Hematopoietic multipotent progenitor cell treated with erythropoietin and hydrocortisone succinate and interleukin-3 and kit ligand, for 4 days (in vitro differentiated cells): ENCODE measurements around the gene B4GALT5.
A peak's percentile ranks its signal among the peaks of the same experiment; 100 is the strongest.
"Not testable (repeated sequence)": the region's sequence is repeated elsewhere in the genome, so short reads cannot be mapped to it uniquely, and the experiment has no call there.

ENCODE experiments used
- DNase-seq: peaks from one replicate; pipeline ENCODE4 v3.0.0-alpha.2; 2015

B4GALT5 gene

DNA sequence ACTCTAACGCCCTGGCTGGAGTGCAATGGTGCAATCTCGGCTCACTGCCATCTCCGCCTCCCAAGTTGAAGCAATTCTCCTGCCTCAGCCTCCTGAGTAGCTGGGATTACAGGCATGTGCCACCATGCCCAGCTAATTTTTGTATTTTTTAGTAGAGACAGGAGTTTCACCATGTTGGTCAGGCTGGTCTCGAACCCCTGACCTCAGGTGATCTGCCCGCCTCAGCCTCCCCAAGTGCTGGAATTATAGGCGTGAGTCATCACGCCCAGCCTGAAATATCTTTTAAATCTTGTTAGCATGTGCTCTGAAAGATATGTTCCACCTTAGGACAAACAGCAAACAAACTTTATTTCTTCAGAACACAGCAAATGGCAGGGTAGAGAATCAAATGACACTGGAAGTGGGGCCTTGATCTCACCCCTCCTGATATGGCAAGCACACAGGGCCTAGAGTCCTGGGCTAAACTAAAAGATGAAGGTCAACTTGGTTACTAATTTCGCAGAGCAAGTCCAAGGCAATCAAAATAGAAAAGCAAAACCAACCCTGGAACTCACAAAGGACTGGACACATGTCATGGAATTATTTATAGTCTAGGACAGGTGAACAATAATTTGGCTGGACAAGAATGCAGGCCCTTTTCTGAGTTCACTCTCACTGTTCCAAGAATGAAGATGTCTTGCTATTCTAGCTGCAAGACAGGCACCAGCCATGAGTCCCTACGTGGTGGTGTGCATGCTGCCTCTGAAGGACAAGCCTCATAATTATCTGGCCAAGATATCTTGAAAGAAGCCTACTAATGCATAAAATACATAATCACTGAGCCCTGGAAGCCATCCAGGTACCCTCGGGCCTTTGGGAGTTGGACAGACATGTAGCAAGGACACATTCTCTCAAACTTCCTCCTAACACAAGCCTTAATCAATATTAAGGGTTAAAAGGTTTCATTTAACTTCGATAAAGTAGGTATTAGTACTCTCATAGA, 35.6 kb downstream of the B4GALT5 start:
- no peak for DNase-seq

DNA sequence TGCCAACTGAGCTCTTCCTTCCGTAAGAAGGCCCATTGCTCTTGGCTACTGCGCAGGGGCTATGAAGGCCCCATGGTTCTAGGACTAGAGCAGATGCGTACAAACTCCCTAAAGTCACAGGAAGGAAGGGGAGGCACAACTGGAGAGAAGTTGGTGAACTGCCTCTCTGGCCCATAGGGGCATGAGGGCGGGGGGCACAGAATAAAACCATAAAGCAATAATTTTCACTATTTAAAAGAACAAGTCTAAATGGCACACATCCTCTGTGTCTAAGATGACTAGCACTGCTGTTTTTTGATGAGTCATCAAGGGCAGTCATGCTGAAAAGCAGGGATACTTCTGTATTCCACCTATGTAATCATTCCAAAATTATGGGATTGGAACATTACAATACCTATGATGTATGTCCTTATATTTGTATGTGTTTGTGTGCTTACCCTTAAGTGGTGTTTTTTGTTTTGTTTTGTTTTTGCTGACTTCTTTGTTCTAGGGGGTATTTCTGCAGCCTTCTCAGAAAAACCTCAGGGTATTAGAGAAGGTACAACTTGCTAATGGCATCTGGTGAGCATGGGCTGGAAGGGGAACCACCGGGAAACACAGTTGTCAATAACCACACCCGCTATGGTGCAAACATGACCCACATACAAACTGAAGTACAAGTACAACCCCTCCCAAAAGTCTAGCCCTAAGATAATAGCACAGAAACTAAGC, 36.9 kb downstream of the B4GALT5 start:
- peak; percentile 86 for DNase-seq

DNA sequence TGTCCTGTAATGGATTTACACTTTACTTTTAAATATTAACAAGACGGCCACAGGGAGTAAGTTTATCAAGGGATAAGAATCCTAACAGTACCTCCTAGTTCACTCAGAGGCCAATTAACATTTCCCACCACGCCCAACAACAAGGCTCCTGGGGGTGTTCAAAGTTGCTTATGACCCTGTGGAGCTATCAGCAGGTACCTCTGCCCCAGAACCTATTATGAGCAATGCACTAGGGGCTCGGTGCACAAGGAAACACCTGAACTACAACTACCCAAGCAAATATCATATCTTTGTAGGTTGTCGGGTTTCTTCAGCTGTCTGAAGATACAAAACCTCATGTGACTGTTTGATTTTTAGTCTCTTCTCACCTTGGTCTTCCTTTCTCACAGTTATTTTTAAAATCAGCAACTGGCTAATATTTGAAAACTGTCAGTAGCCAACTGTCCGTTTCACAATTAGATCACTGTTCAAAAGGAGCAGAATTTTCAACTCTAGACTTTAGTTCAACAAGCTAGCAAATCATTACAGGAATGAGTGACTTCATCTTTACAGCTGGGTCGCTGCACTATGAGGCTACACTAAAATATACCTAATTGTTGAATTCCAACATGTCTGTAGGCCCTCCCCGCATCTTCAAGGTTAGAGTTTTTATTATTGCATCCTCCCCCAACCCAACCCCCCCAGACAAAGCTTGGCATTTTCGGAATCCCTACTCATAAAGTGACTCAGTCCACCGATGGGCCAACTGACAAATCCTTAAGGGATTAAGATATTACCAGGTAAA, 38.1 kb downstream of the B4GALT5 start:
- no peak for DNase-seq

DNA sequence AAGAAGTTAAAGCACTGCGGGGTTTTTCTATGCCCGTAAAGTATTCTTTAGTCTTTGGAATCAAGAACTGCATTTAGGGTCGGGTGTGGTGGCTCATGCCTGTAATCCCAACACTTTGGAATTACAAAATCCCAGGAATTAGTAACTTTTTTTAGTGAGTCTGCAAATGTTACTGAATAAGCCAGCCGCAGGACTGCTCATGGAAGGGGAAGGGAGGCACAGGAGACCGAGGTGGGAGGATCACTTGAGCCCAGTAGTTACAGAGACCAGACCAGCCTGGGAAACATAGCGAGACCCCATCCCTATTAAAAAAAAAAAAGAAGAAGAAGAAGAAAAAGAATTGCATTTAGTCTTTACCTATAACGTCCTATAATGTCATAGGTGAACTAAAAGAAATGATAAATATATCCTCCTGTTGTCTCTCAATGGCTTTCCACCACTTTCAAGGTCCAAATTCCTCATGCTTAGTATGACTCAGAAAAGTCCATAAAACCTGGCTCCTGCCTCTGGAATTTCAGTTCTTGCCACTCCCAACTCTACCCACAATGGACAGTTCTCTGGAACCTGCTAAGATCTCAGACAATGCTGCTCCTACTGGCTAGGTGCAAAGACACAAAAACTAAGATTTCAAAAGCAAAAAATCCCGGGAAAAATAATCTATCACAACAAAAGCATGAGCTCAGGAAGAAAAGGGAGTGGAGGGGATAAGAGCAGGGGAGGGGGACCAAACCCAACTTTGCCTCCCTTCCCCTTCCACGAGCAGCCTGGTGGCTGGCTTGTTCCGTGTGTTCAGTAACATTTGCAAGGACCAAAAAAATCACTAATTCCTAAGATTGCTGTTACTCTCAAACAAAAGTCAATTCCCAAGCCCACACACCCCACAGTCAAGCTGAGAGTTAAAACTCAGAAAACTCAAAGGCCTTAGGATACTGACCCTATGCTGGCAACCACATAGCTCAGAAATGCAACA, 39.0 kb downstream of the B4GALT5 start:
- no peak for DNase-seq

DNA sequence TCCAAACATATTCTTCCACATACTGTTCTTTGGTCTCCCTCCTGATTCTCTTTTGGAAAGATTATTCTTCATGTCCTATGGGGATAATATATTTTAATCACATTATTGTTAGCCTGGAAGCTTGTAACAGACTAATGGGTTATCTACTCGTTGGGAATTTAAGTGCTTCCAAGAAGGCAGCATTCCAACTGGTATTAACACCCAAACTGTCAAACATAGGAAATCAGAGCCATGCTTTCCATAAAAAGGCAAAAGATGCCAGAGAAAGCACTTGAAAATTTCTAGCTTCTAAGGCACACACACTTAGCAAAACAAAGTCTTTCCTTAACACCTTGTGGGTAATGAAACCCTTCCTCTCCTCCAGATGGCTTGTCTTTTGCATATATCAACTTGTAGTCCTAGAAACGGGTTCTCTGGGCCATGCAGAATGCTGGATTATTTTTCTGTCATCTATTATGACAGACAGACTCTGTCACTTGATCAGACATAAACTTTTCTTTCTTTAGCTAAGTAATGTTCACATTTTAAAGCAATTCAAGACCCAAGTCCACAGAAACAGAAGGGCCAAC, 41.5 kb downstream of the B4GALT5 start:
- no peak for DNase-seq

DNA sequence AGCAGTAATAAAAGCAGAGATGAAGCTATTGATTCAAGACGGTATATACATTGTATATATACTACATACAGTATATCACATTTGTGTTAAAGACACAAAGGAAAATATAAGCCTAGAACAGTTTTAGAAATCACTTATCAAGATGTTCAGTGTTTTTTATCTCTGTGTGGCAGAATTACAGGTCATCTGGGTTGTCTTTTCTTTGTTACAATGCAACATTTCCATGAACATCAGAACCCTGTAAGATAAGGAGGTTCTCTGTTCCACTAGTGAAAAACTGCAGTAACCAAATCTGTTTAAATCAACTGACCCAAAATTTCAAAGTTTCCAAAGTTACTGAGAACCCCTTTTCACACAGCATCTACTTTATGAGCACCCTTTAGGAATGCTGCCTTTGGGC, 42.2 kb downstream of the B4GALT5 start:
- peak; percentile 50 for DNase-seq

DNA sequence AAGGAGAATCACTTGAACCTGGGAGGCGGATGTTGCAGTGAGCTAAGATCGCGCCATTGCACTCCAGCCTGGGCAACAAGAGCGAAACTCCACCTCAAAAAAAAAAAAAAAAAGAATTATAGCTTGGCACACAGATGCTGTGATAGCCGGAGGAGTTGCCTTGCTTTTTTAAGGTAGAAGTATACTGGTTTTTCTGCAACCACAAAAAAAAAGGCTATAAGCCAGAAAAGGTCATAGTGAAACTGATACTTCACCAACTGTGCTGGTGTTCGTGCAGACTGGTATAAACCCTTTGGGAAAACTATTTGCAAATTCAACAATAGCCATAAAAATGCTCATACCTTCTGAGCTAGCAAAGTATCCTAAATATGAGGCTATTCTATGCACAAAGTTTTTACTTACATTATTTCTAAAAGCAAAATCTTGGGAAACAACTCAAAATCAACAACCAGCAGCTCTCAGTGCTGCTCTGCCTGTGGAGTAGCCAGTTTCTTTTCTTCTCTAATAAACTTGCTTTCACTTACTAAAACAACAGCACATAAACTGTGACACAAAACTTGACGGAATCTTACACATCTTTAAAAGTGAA, 44.0 kb downstream of the B4GALT5 start:
- no peak for DNase-seq

DNA sequence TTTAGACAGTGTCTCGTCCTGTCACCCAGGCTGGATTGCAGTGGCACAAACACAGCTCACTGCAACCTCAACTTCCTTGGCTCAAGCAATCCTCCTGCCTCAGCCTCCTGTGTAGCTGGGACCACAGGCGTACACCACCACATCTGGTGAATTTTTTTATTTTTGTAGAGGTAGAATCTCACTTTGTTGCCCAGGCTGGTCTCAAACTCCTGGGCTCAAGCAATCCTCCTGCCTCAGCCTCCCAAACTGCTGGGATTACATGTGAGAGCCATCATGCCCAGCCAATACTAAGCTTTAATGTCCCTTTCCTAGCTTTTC, 44.8 kb downstream of the B4GALT5 start:
- DNase-seq: not testable (repeated sequence)

DNA sequence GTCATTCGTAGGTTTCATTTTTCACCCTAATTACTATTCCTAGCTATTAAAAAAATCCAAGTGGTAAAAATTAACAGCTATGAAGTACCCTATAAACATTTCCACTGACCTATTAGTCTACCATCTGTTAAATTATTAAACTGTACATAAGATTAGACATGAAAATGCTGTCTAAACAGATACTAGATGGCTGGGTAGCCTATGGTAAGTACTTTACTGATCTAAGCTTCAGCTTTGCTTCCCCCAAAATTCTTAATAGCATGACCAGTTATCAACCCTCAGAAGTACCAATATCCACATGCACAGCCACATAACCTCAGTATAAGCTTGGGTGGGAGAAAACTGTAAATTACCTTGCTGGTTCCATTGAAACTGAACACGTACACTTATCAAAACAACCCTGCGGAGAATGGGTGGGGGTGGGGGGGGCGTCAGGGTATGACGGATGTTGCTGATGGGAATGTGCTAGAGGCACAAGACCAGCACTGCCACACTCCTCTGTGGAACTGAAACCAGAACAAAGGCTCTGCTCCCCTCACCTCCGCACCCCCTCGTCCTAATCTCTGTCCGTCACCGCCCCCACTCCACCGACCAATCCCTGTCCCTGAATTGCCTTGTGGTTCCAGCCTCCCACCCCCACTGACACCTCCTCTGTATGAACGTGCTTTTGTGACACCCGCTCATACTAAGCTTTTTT, 45.3 kb downstream of the B4GALT5 start:
- DNase-seq: peak; percentile 76

DNA sequence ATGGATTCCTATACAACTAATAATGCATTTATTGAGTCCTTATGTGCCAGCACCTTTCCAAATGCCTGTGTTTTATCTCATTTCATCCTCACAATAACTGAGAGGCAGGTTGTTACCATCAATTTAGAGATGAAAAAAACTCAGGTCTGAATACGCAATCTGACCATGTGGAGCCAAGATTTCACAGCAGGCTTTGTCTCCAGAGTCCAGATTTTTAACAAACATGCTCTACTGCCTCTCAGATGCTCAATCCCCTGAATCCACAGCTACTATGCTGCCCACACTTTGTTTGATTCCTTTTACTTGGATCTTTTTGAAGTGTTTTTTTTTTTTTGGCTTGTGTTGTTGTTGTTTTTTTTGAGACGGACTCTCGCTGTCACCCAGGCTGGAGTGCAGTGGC, 46.8 kb downstream of the B4GALT5 start:
- no peak for DNase-seq

DNA sequence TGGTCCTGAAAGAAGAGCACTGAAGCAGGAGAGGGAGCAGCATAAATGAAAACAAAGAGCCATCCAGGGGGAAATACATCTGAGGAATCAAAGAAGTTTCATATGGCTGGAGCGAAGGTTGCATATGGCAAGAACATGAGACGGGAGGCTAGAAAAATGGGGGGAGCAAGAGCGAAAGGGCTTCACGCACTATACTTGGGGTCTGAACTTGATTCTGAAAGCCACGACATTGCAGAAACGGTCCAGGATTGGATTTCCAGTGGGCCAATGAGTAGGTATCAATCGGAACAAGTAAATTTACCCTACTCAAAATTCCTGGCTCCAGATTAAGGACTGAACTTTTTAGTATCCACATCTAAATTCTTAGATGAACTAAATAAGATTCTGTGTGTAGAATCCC, 47.9 kb downstream of the B4GALT5 start:
- no peak for DNase-seq

DNA sequence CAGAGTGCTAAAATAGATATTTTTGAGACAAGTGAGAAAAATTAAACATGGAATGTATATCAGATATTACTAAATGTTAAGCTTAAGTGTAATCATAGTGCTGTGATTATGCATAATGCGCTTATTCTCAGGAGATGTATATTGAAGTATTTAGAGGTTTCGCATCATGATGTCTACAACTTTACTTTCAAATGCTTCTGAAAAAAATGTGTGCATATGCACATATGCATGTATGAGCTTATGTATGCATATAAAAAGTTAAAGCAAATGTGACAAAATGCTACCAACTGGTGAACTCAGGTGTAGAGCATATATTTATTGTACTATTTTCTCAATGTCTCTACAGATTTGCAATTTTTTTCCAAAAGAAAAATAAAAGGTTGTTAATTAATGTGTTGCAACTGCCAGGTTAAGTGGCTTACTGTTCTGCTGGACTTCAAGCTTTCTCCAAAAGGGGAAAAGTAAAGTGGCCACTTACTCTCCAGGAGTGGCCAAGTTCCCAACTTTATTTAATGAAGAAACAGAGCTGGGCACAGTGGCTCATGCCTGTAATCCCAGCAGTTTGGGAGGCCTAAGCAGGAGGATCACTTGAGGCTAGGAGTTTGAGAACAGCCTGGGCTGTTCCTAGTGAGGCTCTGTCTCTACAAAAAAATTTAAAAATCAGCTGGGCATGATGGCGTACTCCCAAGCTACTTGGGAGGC, 48.9 kb downstream of the B4GALT5 start:
- DNase-seq: no peak

DNA sequence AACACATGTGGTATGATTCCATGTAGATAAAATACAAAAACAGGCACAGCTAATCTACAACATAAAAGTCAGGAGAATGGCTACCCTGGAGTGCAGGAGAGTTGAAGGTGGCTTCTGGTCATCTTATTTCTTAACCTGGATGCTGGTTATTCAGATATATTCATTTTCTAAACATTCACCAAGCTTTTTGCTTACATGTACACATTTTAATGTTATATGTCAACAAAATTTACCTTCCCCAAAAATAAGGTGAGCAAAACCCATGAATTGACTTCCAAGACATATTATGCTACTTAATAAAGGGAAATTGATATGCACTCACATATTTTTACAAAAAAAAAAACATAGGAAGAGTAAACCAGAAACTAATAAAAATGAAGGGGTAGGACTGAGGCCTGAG, 50.6 kb downstream of the B4GALT5 start:
- DNase-seq: no peak

DNA sequence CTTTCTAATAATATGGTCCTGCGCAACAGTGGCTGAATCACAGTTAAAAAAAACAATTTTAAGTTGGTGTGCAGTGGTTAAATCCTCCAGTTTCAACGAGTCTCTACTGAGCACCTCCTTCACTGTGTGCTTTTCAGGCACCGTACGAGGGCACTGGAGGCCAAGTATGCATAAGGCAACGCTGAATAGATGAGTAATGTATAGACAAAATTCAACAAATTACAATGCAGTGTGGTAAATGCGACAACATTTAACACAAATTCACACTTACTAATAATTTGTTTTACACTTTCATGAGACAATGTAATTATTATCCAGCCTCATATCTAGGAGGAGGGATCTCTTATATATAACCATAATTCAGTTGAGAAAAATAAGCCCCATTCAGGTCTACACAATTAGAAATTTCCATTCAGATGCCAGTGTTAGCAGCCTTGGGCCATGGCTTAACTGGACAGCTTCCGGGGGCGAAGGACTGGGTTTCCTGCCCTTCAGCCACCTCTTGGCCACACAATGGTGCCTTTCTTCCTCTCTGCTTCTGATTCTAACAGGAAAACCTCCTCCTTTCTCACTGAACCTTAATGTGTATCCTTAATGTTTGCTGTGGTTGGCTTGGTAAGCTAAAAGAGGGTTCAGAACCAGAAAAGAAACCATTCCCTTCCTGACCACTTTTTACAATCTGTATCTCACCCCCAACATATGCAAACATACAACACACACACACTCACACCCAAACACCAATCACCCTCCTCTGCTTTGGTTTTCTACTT, 51.9 kb downstream of the B4GALT5 start:
- DNase-seq: no peak

DNA sequence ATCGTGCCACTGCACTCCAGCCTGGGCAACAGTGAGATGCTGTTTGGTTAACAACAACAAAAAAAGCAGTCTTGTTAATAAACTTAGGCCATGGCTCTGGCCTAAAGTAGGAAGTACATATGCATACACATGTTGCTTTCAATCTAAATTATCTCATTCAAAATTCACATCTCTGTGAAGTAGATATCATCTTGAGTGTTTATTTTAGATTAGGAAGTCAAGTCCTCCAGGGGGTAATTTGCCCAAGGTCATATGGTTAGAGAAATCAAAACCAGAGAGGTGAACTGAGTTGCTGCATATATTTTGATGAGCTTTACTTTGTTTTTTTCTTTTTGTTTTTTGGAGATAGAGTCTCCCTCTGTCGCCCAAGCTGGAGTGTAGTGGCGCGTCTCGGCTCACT, 52.8 kb downstream of the B4GALT5 start:
- no peak for DNase-seq

DNA sequence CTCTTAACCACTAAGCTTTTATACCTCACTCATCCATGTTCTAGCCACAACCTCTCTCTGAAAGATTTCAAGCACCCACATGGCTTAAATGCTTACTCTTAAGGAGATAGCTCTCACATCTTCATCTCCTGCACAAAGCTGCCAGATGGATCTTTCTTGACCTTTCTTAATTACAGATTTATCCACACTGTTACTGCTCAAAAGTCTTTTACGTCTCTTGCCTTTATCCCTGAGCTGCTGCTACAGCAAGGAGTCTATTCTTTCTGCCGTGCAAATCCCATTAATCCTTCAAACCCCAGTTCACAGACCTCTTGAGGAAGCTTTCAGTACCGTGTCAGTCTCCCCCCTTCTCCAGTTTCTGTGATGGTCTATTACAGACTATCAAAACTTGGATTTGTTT, 54.6 kb downstream of the B4GALT5 start:
- no peak for DNase-seq

DNA sequence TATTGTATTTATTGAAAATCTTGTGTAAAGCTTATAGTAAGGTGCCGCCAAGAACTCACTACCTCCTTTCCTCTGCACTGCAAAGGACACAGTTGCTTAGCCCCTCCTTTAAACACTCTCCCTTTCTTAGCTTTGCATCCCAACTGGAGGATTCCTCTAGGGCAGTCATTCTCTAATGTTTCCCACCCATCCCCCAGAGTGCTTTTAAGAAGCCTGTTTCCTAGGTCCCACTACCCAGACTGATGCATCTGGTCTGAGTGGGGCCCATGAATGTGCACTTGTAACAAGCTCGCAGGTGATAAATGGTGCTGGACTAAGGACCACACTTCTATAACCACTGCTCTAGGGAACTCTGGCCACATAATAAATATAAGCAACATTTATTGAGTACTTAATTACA, 55.2 kb downstream of the B4GALT5 start:
- no peak for DNase-seq

DNA sequence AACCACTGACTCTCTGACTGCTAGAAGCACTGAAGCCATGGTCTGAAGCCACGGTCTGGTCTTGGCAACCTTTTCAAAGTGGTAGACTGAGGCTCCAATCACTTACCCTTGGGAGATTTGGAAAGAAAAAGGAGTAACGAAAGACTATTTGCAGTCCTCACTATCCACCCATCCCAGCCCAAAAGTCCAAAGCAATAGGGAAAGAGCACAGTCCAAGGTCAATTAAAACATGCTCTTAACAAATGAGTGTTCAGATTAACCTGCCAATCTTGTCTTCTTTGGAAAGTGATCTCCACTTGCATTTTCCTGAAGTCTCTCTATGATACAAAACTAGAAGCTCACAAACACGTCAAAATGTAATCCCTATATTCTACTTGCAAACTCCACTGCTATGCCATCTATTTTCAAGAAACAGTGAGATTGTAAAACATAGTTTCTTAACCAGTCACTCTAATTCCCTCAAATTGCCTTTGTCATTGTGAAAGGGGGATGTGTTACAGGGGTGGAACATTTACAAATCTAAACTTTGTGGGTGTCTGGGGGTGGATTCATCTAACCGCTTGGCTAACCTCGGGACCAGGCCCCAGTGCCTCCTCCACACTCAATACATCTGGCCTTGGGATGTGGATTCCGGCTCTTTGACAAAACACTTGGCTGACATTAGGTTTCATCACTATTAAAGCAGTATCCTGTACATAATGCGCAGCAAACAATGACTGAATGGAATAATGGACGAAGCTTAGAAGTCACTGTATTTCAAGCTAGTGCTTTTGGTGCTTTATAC, 56.4 kb downstream of the B4GALT5 start:
- DNase-seq: no peak

DNA sequence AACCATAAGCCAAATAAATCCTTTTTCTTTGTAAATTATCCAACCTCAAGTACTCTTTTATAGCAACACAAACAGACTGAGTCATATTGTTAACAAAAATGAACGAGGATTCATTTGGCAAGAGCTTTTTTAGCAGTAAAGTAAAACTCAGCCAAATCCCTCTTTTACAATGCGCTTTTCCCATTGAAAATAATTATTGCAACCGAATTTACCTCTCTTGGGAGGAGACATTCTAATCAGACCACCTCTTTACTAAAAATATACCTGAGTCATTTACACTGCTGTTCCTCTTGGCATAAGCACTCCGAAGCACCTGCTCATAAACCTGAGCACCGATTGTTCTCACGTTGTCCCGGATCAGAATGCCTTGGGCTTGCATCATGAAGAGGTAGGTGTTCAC, 57.4 kb downstream of the B4GALT5 start:
- no peak for DNase-seq
